GM10847 (cell line): ENCODE data around the gene SOX18.

Source experiments
- POLR2A ChIP-seq: IDR thresholded peaks from 2 replicates; pipeline ENCODE4 v1.6.1; 2011; ENCODE audit not compliant: insufficient read length; ENCODE audit errors: extremely low read depth

Gene SOX18

GRCh38 chr20:64082820-64083377 is 33.5 kb upstream of the SOX18 start:
- TF ChIP-seq POLR2A = no peak

- TF ChIP-seq POLR2A = no peak
Observed at GRCh38 chr20:64082126-64082731, 32.8 kb upstream of the SOX18 start.

- no peak for TF ChIP-seq POLR2A
Observed at GRCh38 chr20:64081624-64081964, 32.2 kb upstream of the SOX18 start.

- no peak for TF ChIP-seq POLR2A
Observed at GRCh38 chr20:64080813-64081623, 31.6 kb upstream of the SOX18 start.

- TF ChIP-seq POLR2A = peak; percentile 5
Observed at GRCh38 chr20:64080013-64080812, 30.8 kb upstream of the SOX18 start, which contains the start of gene OPRL1. TSS of gene OPRL1 (plus strand) at chr20:64080082. CDS start at chr20:64092721, 12,639 bp downstream.

GRCh38 chr20:64079273-64080012 is 30.0 kb upstream of the SOX18 start, which contains the start of gene RGS19:
TSS of gene RGS19 (minus strand) at chr20:64079518. CDS start at chr20:64076886, 2,632 bp downstream.
- TF ChIP-seq POLR2A = peak; percentile 12

GRCh38 chr20:64078934-64079272 is 29.5 kb upstream of the SOX18 start:
- no peak for TF ChIP-seq POLR2A

- TF ChIP-seq POLR2A = peak; percentile 10
Observed at GRCh38 chr20:64077876-64078551, 28.6 kb upstream of the SOX18 start.

GRCh38 chr20:64077541-64077875 is 28.1 kb upstream of the SOX18 start:
- TF ChIP-seq POLR2A = no peak

- TF ChIP-seq POLR2A = peak; percentile 49
Observed at GRCh38 chr20:64077094-64077493, 27.7 kb upstream of the SOX18 start.

GRCh38 chr20:64076061-64076997 is 26.9 kb upstream of the SOX18 start:
- no peak for TF ChIP-seq POLR2A

- TF ChIP-seq POLR2A = no peak
Observed at GRCh38 chr20:64075556-64075955, 26.1 kb upstream of the SOX18 start.

GRCh38 chr20:64074963-64075362 is 25.5 kb upstream of the SOX18 start:
- TF ChIP-seq POLR2A = no peak
